PC-9 (cell line): ENCODE results near the gene UPF2. TPM values are rescaled to one million over a fixed set of nuclear protein-coding genes. Genes with fewer than 3 reads are reported as not detected.
A peak's percentile ranks its signal among the peaks of the same experiment; 100 is the strongest.

Experiments
- BruUV-seq: library from RNA; stranded (reverse); fragments of 400-500 nt; replicated peaks from 2 replicates; lab custom pipeline; 2021; lab: Mats Ljungman, UMichigan
- CTCF ChIA-PET: fragments of 300-600 bp; sonication (Branson Sonifier 250); formaldehyde crosslinking; loops from one replicate; lab custom pipeline; 2022; ENCODE audit warnings: antibody characterized with exemption; lab: Charles Lee
- POLR2A ChIA-PET: fragments of 300-600 bp; sonication (Branson Sonifier 250); formaldehyde crosslinking; loops from one replicate; lab custom pipeline; 2022; ENCODE audit warnings: antibody characterized with exemption; ENCODE audit not compliant: unreplicated experiment; lab: Charles Lee
- DNase-seq, 2 experiments: peaks; one replicate each; pipeline versions ENCODE4 v3.0.0 to v3.0.0-alpha.2; 2015 to 2022; ENCODE audit warnings: mixed read lengths in 1 of 2
- H2AFZ ChIP-seq: fragments of 200-600 bp; sonication (generic); 2 replicates; pipeline ENCODE4 v1.8.1; 2017; ENCODE audit warnings: antibody characterized with exemption
- H3F3A ChIP-seq: fragments of 200-600 bp; sonication (generic); 2 replicates; pipeline ENCODE4 v1.8.1; 2017; ENCODE audit warnings: antibody characterized with exemption, mild to moderate bottlenecking, low read depth; ENCODE audit not compliant: insufficient read depth
- H3K27ac ChIP-seq: fragments of 200-600 bp; sonication (generic); 2 replicates; pipeline ENCODE4 v1.6.1; 2016; ENCODE audit warnings: mixed run types
- H3K27me3 ChIP-seq: fragments of 200-600 bp; sonication (generic); 2 replicates; pipeline ENCODE4 v1.6.1; 2016; ENCODE audit warnings: low read depth, mixed run types; ENCODE audit not compliant: insufficient read depth
- H3K36me3 ChIP-seq: fragments of 200-600 bp; sonication (generic); 2 replicates; pipeline ENCODE4 v1.6.1; 2016; ENCODE audit warnings: low read depth, mixed run types
- H3K4me1 ChIP-seq: fragments of 200-600 bp; sonication (generic); replicated peaks from 2 replicates; pipeline ENCODE4 v1.6.1; 2016; ENCODE audit warnings: mixed run types; ENCODE audit not compliant: insufficient read depth
- H3K4me2 ChIP-seq: fragments of 200-600 bp; sonication (generic); 2 replicates; pipeline ENCODE4 v1.6.1; 2017; ENCODE audit warnings: mixed run types
- H3K4me3 ChIP-seq: fragments of 200-600 bp; sonication (generic); 2 replicates; pipeline ENCODE4 v1.6.1; 2016; ENCODE audit warnings: mixed run types
- H3K79me2 ChIP-seq: fragments of 200-600 bp; sonication (generic); 2 replicates; pipeline ENCODE4 v1.6.1; 2017; ENCODE audit warnings: low read depth, mixed run types
- H3K9me2 ChIP-seq: fragments of 200-600 bp; sonication (generic); 2 replicates; pipeline ENCODE4 v1.8.1; 2017; ENCODE audit warnings: mild to moderate bottlenecking; ENCODE audit not compliant: insufficient read depth
- H3K9me3 ChIP-seq: fragments of 200-600 bp; sonication (generic); 2 replicates; pipeline ENCODE4 v1.8.1; 2016; ENCODE audit warnings: low read depth; ENCODE audit not compliant: insufficient read depth
- H4K20me1 ChIP-seq: fragments of 200-600 bp; sonication (generic); 2 replicates; pipeline ENCODE4 v1.8.1; 2017; ENCODE audit not compliant: insufficient read depth
- CTCF ChIP-seq: fragments of 200-600 bp; sonication (generic); conservative IDR thresholded peaks from 2 replicates; pipeline ENCODE4 v1.6.1; 2017; ENCODE audit warnings: mixed run types, antibody characterized with exemption, mild to moderate bottlenecking, moderate library complexity
- EZH2 ChIP-seq: fragments of 200-600 bp; sonication (generic); IDR thresholded peaks from 2 replicates; pipeline ENCODE4 v1.8.0; 2017; ENCODE audit warnings: antibody characterized with exemption, low read depth
- intact Hi-C: fragments of 100-400 bp; cut with micrococcal nuclease; formaldehyde crosslinking; loops from one replicate; pipeline ENCODE4 v1.10.0; 2022; ENCODE audit not compliant: unreplicated experiment
- total RNA-seq: library from RNA; stranded (reverse); gene quantifications from 2 replicates; pipeline ENCODE4 v1.2.3, GENCODE V29; 2021

UPF2 gene
- total RNA-seq, 1 experiment from 2014 or later: 25.9 TPM

DNA sequence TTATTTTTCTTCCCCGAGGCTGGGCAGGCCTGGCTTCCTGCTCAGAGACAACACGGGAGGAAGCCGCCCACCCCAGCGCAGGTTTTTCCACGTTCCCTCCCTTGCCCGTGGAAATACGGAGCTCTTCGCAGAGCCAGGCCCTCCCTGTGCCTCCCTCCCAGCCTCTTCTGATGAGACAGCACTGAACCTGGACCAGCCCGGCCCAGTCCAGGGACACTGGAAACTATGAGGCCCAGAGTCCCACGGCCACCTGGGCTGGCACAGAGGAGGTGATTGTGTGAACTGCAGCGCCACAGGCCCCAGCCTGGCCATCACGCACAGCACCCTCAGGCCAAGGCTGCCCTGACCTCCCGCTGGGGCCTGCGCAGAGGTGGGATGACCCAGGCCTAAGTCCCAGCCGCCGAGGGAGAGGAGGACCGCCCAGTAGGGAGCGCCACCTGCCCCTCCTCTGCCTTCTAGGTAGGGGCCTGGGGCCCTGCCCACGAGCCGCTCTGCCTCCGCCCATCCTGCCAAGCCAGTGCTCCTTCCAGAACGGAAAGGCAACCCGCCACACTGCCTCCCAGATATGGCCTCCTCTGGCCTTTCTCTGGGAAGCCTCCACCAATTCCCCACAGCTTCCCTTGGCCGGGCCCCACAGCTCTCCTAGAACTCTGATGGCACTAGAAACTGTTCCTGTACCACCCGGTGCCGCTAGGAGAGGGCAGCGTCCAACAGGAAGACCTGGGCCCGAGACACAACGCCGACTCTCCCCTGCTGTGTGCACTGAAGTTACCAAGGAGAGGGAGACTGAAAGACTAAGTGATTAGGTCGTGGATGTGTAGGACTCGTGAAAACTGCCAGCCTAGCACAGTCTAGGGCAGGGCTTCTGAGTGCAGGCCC, 162.2 kb downstream of the UPF2 start:
- ChIA-PET POLR2A (interaction anchor here (0.6 to 1.4 kb wide), 6 partner anchors 25 to 163 kb away, joined by 3 to 7 read pairs (median 5); no protein-coding TSS in a partner anchor), CTCF (interaction anchor here (0.8 to 1.6 kb wide), 2 partner anchors 88 to 106 kb away, joined by 5 read pairs; no protein-coding TSS in a partner anchor)
- DNase-seq: no peak
- Histone ChIP-seq H4K20me1 (no peaks in the 10 kb centered on the region), H3K36me3 (no peaks in the 10 kb centered on the region), H3K4me1 (peaks cover 83% of the 10 kb centered on the region), H3K27ac (peak overlapping the region; percentile 100), H3K4me2 (peak overlapping the region; percentile 73), H3F3A (peaks cover 58% of the 10 kb centered on the region), H3K27me3 (no peaks in the 10 kb centered on the region), H2AFZ (no peak overlapping the region), H3K9me3 (no peaks in the 10 kb centered on the region), H3K9me2 (no peaks in the 10 kb centered on the region), H3K4me3 (no peak overlapping the region), H3K79me2 (0 out of 2 replicates have a peak, but pooled peaks cover 3% of the 10 kb centered on the region)
- no peak for TF ChIP-seq CTCF
- TF ChIP-seq EZH2: no peak
- no TSS peak for BruUV-seq
- intact Hi-C loops: loop anchor here (1.0 kb wide), 1 partner anchor 106 kb away; no protein-coding TSS in a partner anchor

GRCh38 chr10:11879387-11880094, 163.1 kb downstream of the UPF2 start:
- Histone ChIP-seq H3K79me2 (0 out of 2 replicates have a peak, but pooled peaks cover 3% of the 10 kb centered on the region), H3K4me1 (peaks cover 91% of the 10 kb centered on the region), H4K20me1 (no peaks in the 10 kb centered on the region), H3K27me3 (no peaks in the 10 kb centered on the region), H3K27ac (peak overlapping the region; percentile 100), H3K9me3 (no peaks in the 10 kb centered on the region), H3K9me2 (no peaks in the 10 kb centered on the region), H3K4me3 (no peak overlapping the region), H3K36me3 (no peaks in the 10 kb centered on the region), H3F3A (peaks cover 66% of the 10 kb centered on the region), H3K4me2 (no peak overlapping the region), H2AFZ (no peak overlapping the region)
- no peak for DNase-seq
- CTCF ChIA-PET: no interaction called here
- no TSS peak for BruUV-seq
- intact Hi-C loops: no loop called here
- POLR2A ChIA-PET: interaction anchor here (0.7 kb wide), 1 partner anchor 34 kb away, joined by 3 read pairs; no protein-coding TSS in a partner anchor
- TF ChIP-seq EZH2 (no peak), CTCF (no peak)

DNA sequence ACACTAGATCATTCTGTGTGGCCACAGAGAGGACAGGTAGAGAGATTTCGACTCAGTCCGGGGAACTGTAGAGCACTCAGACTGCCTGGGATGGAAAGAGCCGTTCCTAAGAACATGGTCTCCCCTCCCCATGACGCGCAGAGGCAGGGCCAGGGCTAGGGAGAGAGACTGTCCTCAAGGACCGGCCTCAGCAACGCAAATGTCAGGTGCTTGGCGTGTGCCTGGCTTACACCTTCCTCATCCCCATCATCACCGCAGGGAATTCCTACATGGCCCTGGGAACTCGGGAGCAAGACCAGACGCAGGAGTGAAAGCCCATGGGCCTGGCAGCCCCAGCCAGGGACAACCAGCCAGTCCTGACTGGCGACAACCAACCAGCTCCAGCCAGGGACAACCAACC, 163.8 kb downstream of the UPF2 start:
- no peaks in the 10 kb centered on the region for H3K36me3 ChIP-seq
- no peaks in the 10 kb centered on the region for H3K27me3 ChIP-seq
- H3K27ac ChIP-seq: peak overlapping the region; percentile 46; the same call in 1 of the 2 replicates
- H3K4me1 ChIP-seq: peaks cover 88% of the 10 kb centered on the region
- H3K4me3 ChIP-seq: no peak overlapping the region
- H3F3A ChIP-seq: peaks cover 70% of the 10 kb centered on the region
- DNase-seq: no peak
- POLR2A ChIA-PET: no interaction called here
- intact Hi-C loops: no loop called here
- H2AFZ ChIP-seq: no peak overlapping the region
- H3K79me2 ChIP-seq: 0 out of 2 replicates have a peak, but pooled peaks cover 3% of the 10 kb centered on the region
- H4K20me1 ChIP-seq: no peaks in the 10 kb centered on the region
- no peaks in the 10 kb centered on the region for H3K9me2 ChIP-seq
- CTCF ChIA-PET: no interaction called here
- no TSS peak for BruUV-seq
- no peaks in the 10 kb centered on the region for H3K9me3 ChIP-seq
- H3K4me2 ChIP-seq: no peak overlapping the region
- TF ChIP-seq EZH2 (no peak), CTCF (no peak)
